AG09319 (cell line): Measurements from ENCODE around the gene ADAM17.
A peak's percentile ranks its signal among the peaks of the same experiment; 100 is the strongest.

Experiments
- DNase-seq: peaks from one replicate; pipeline ENCODE4 v3.0.0-alpha.2; 2010; ENCODE audit warnings: low read depth; ENCODE audit errors: extremely low read depth
- TF ChIP-seq, protein P1 (sequence below): IDR thresholded peaks from 2 replicates; pipeline ENCODE4 v1.5.1; 2011; ENCODE audit warnings: low read depth, mild to moderate bottlenecking, inconsistent platforms, low read length, moderate library complexity

Gene ADAM17

DNA sequence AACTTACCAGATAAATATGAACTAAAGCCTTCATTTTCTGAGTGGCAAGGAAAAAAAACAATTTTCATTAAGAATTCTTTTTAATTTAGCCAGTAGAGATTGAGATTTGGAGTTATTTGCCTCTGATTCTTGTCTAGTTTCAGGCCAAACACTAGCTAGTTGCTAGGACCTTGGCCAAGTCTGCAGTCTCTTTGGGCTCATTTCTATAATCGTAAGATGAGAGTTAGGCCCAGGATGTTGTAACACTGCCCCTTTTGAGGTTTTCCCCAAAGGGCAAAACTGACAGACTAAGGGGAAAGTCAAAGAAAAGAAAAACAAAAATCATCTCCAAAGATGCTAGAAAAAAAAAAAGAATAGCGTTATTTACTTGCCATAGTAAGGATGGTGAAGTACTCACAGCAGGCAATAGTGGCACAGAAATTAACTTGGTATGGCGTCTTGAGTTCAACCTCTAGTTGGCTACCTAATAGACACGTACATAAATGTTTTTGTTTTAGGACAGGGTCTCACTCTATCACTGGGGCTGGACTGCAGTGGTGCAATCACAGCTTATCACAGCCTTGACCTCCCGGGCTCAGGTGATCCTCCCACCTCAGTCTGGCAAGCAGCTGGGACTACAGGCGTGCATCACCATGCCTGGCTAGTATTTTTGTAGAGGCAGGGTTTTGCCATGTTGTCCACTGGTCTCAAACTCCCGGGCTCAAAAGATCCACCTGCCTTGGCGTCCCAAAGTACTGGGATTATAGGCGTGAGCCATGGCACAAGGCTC, 23.0 kb upstream of the ADAM17 start:
- TF ChIP-seq, protein P1, sequence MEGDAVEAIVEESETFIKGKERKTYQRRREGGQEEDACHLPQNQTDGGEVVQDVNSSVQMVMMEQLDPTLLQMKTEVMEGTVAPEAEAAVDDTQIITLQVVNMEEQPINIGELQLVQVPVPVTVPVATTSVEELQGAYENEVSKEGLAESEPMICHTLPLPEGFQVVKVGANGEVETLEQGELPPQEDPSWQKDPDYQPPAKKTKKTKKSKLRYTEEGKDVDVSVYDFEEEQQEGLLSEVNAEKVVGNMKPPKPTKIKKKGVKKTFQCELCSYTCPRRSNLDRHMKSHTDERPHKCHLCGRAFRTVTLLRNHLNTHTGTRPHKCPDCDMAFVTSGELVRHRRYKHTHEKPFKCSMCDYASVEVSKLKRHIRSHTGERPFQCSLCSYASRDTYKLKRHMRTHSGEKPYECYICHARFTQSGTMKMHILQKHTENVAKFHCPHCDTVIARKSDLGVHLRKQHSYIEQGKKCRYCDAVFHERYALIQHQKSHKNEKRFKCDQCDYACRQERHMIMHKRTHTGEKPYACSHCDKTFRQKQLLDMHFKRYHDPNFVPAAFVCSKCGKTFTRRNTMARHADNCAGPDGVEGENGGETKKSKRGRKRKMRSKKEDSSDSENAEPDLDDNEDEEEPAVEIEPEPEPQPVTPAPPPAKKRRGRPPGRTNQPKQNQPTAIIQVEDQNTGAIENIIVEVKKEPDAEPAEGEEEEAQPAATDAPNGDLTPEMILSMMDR: no peak
- DNase-seq: no peak

DNA sequence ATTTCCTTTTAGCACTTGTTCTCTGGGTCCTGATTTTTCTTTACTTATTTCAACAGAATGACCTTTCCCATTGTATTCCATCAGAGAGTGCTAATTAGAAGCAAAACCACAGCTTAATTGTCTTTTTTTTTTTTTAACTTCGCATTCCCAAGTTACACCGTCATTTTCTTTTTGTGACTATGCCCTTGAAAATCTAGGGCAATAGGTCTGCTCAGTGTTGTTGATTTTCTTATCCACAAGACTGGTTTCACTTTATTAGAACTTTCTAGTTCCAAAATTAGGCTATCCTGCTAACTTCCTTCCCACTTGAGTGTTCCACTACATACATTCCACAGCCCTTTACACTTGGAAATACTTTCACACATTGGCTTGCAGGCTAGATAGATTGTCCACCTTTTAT, 18.7 kb upstream of the ADAM17 start:
- TF ChIP-seq, protein P1: no peak
- DNase-seq: no peak

DNA sequence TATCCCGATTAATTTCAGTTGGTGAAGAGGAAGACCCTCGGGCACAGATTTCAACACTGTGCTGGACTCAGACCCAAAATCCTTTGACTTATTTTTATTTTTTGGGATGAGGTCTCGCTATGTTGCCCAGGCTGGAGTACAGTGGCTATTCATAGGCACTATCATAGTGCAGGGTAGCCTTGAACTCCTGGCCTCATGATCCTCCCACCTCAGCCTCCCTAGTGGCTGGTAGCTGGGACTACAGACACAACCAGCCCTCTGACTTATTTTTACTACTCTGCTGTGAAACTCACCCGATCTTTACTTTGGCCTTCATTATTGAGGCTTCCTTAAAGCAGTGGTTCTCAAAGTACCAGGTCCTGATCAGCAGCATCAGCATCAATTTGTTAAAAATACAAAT, 18.2 kb upstream of the ADAM17 start:
- TF ChIP-seq, protein P1: no peak; the same call in 1 of the 2 replicates
- DNase-seq: no peak

DNA sequence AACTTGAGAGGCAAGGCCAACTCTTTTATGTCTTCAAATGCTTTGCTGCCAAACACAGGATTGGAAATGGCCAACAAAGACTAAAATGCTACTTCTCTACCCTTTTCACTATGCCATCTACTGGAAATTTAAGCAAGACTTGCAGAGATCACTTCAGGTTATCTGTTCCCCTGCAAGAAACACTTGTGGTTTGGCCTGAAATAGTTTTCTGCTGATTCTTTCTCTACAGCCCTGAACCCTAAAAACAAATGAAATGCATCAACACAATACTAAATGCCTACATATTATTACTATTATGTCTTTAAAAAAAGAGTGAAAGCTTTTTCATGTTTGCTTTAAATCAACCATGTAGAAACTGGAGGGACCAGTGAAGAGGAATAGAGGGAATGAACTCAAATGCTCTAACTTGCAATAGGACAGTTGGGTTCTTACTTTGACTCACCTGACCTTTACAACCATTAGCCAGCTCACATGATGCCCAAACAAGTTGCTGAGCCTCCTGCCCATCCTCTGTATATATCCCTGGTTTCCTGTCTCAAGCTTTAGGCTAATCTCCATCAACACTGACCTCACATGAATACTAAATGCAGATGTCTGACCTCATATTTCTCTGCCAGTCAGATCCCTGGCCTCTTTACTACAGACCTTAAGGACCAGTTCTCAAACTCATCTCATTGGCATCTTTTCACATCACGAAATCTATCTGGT, 17.5 kb upstream of the ADAM17 start:
- DNase-seq: no peak
- TF ChIP-seq, protein P1: no peak; the same call in 1 of the 2 replicates

DNA sequence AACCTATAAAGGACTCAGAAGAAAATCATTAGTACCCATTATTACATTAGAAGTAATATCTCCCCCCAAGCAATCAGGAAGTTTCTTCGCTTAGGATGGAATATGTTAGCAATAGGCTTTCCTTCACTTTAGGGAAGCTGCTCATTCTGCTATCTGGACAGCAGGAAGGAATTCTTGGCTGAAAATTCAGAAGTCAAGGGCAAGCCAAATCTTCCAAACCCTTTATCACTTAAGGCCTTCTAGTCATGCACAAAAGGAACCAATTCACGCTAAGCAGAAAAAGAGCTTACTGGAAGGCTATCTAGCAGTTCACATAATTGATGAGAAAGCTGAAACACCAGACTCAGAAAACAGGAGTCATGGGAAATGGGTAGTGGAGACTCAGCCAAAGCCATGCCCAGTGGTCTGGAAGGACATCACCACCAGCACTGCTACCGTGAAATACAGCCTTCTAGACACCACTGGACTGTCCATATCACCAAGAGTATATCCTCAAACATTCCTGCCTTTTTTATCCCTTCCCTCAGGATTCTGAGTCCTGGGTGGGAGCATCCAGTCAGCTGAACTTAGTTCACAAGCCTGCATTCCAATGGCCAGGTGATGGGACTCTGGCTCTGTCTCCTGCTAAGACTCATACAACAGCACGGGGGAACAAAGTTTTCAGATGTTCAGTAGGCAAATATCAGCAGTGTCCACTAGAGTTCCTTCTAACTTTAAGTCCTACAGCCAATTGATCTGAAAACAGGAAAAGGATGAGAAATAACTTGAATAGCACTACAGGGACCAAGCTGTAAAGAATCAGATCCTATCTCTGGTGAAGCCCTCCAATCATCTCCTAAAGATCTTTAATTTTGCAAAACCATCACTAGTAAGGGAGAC, 14.8 kb upstream of the ADAM17 start:
- TF ChIP-seq, protein P1: no peak
- no peak for DNase-seq

- DNase-seq: peak; percentile 82
- TF ChIP-seq, protein P1: no peak
These were observed 10.0 kb upstream of the ADAM17 start for GRCh38 chr2:9565436-9566153.
